Measurements from ENCODE around the gene LYST. TPM values are rescaled to one million over a fixed set of nuclear protein-coding genes. Genes with fewer than 3 reads are reported as not detected.

Gene LYST
- total RNA-seq, 1 donor from 2014 or later: 16.4 TPM

- Mint-ChIP-seq H3K27ac (ENCODE audit: unreplicated experiment) (peak overlapping the region; percentile 91), H3K4me3 (ENCODE audit: unreplicated experiment) (peak overlapping the region; percentile 96), H3K9me3 (ENCODE audit: low read depth) (no peaks in the 10 kb centered on the region), H3K27me3 (ENCODE audit: low read depth) (no peaks in the 10 kb centered on the region), H3K4me1 (ENCODE audit: low read depth) (peaks cover 32% of the 10 kb centered on the region), H3K36me3 (ENCODE audit: low read depth) (no peaks in the 10 kb centered on the region)
- TF ChIP-seq CTCF (IDR thresholded peaks at IDR 0.05): no peak
- DNase-seq (ENCODE audit: low spot score): peak; percentile 97
These were observed 473 bp upstream of the LYST start for GRCh38 chr1:235866913-235867845.

- Mint-ChIP-seq H3K4me3 (ENCODE audit: unreplicated experiment) (peak overlapping the region; percentile 96), H3K4me1 (ENCODE audit: low read depth) (peaks cover 32% of the 10 kb centered on the region), H3K27ac (ENCODE audit: unreplicated experiment) (peak overlapping the region; percentile 85), H3K9me3 (ENCODE audit: low read depth) (no peaks in the 10 kb centered on the region), H3K27me3 (ENCODE audit: low read depth) (no peaks in the 10 kb centered on the region), H3K36me3 (ENCODE audit: low read depth) (no peaks in the 10 kb centered on the region)
- TF ChIP-seq CTCF (IDR thresholded peaks at IDR 0.05): no peak
- no peak for DNase-seq (ENCODE audit: low spot score)
These were observed 1.0 kb downstream of the LYST start for GRCh38 chr1:235865565-235866204.

- Mint-ChIP-seq H3K27ac (ENCODE audit: unreplicated experiment) (peak overlapping the region; percentile 64), H3K4me3 (ENCODE audit: unreplicated experiment) (peak overlapping the region; percentile 53), H3K4me1 (ENCODE audit: low read depth) (peaks cover 32% of the 10 kb centered on the region), H3K36me3 (ENCODE audit: low read depth) (no peaks in the 10 kb centered on the region), H3K27me3 (ENCODE audit: low read depth) (no peaks in the 10 kb centered on the region), H3K9me3 (ENCODE audit: low read depth) (no peaks in the 10 kb centered on the region)
- no peak for DNase-seq (ENCODE audit: low spot score)
- TF ChIP-seq CTCF (IDR thresholded peaks at IDR 0.05): no peak
These were observed 1.7 kb downstream of the LYST start for GRCh38 chr1:235864931-235865525.

- H3K4me1 Mint-ChIP-seq (ENCODE audit: low read depth): peaks cover 32% of the 10 kb centered on the region
- no peak overlapping the region for H3K4me3 Mint-ChIP-seq (ENCODE audit: unreplicated experiment)
- TF ChIP-seq CTCF (IDR thresholded peaks at IDR 0.05): no peak
- H3K9me3 Mint-ChIP-seq (ENCODE audit: low read depth): no peaks in the 10 kb centered on the region
- no peak overlapping the region for H3K27ac Mint-ChIP-seq (ENCODE audit: unreplicated experiment)
- no peaks in the 10 kb centered on the region for H3K36me3 Mint-ChIP-seq (ENCODE audit: low read depth)
- H3K27me3 Mint-ChIP-seq (ENCODE audit: low read depth): no peaks in the 10 kb centered on the region
- no peak for DNase-seq (ENCODE audit: low spot score)
These were observed 2.2 kb downstream of the LYST start for GRCh38 chr1:235864469-235864868.

- Mint-ChIP-seq H3K4me3 (ENCODE audit: unreplicated experiment) (no peak overlapping the region), H3K27me3 (ENCODE audit: low read depth) (no peaks in the 10 kb centered on the region), H3K9me3 (ENCODE audit: low read depth) (no peaks in the 10 kb centered on the region), H3K36me3 (ENCODE audit: low read depth) (no peaks in the 10 kb centered on the region), H3K27ac (ENCODE audit: unreplicated experiment) (no peak overlapping the region), H3K4me1 (ENCODE audit: low read depth) (peaks cover 32% of the 10 kb centered on the region)
- no peak for DNase-seq (ENCODE audit: low spot score)
- no peak for TF ChIP-seq CTCF (IDR thresholded peaks at IDR 0.05)
These were observed 3.0 kb downstream of the LYST start for GRCh38 chr1:235863699-235864093.
